ENCODE data around the gene WDR4. TPM values are rescaled to one million over a fixed set of nuclear protein-coding genes. Genes with fewer than 3 reads are reported as not detected.

The WDR4 gene
- total RNA-seq, 1 experiment from 2014 or later, result 35.3 TPM

DNA sequence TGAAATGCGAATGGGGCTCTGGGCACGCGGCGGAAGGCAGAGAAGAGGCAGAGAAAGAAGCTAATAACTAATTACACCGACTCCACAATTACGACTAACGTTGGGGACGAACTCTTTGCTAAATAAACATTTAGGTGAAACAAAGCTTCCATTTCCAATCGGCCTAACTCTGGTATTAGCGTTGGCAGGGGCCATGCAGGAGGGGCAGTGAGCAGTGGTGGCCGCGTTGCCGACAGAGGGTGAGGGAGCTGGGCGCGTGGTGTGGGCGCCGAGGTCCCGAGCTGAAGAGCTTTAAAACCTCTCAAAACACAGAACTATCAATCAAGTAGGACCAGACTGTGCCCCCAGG lies 13.2 kb upstream of the WDR4 start:
- ATAC-seq (peak; percentile 34), DNase-seq (no peak)
- Histone ChIP-seq H2AFZ (ENCODE audit: low read length) (peak overlapping the region; percentile 68), H3K4me2 (ENCODE audit: low read length) (peak overlapping the region; percentile 87), H3K27ac (ENCODE audit: low read length) (peak overlapping the region; percentile 75), H3K4me1 (ENCODE audit: insufficient read depth, low read length) (peaks cover 7% of the 10 kb centered on the region), H3K4me3 (ENCODE audit: low read length) (peak overlapping the region; percentile 99), H3F3A (ENCODE audit: low read length, unreplicated experiment) (no peaks in the 10 kb centered on the region), H3K9ac (ENCODE audit: low read length) (peak overlapping the region; percentile 95), H3K9me2 (replicated peaks; ENCODE audit: low read length) (no peaks in the 10 kb centered on the region), H3K9me3 (ENCODE audit: low read length) (no peaks in the 10 kb centered on the region), H3K36me3 (ENCODE audit: low read depth, low read length) (peaks cover 9% of the 10 kb centered on the region; the same call in 1 of the 2 replicates), H3K79me2 (ENCODE audit: low read length) (peaks cover 24% of the 10 kb centered on the region), H3K27me3 (ENCODE audit: low read length) (no peaks in the 10 kb centered on the region), H4K20me1 (ENCODE audit: low read length) (0 out of 2 replicates have a peak, but pooled peaks cover 3% of the 10 kb centered on the region)
- intact Hi-C loops (cut with micrococcal nuclease), result loop anchor here (10.0 kb wide), 1 partner anchor 82 kb away; the partner anchor contains the start of gene PKNOX1
- BruUV-seq (replicated peaks), result TSS peak; percentile 98
- POLR2A ChIA-PET (ENCODE audit: unreplicated experiment), result interaction anchor here (0.6 kb wide), 2 partner anchors 11 to 22 kb away, joined by 4 to 5 read pairs; no protein-coding TSS in a partner anchor
- TF ChIP-seq, protein P1, sequence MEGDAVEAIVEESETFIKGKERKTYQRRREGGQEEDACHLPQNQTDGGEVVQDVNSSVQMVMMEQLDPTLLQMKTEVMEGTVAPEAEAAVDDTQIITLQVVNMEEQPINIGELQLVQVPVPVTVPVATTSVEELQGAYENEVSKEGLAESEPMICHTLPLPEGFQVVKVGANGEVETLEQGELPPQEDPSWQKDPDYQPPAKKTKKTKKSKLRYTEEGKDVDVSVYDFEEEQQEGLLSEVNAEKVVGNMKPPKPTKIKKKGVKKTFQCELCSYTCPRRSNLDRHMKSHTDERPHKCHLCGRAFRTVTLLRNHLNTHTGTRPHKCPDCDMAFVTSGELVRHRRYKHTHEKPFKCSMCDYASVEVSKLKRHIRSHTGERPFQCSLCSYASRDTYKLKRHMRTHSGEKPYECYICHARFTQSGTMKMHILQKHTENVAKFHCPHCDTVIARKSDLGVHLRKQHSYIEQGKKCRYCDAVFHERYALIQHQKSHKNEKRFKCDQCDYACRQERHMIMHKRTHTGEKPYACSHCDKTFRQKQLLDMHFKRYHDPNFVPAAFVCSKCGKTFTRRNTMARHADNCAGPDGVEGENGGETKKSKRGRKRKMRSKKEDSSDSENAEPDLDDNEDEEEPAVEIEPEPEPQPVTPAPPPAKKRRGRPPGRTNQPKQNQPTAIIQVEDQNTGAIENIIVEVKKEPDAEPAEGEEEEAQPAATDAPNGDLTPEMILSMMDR (conservative IDR thresholded peaks at IDR 0.05; ENCODE audit: low read depth, low read length), result no peak
- TF ChIP-seq EZH2phosphoT487 (IDR thresholded peaks at IDR 0.05; ENCODE audit: borderline replicate concordance, low read length), result no peak
- TF ChIP-seq EZH2 (IDR thresholded peaks at IDR 0.05; ENCODE audit: low read length, unreplicated experiment), result no peak
- CTCF ChIA-PET, result interaction anchor here (0.6 to 1.3 kb wide), 3 partner anchors 10 to 81 kb away, joined by 3 to 5 read pairs (median 4); no protein-coding TSS in a partner anchor

DNA sequence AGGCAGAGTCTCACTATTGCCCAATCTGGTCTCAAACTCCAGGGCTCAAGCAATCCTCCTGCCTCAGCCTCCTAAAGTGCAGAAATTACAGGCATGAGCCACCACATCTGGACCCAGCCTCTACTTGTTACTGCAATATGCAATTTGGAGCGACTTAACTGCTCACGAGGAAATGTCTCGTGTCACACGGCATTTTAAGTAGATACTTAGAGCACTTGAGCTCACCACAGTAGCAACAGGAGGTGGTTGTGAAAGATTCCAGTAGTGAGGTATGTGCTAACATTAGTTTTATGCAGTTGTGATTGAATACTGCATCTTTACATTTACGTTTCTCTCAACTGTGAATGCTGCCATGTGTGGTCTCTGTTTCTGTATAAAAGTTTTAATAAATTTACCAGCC lies 8.0 kb upstream of the WDR4 start:
- H3F3A ChIP-seq (ENCODE audit: low read length, unreplicated experiment), result no peaks in the 10 kb centered on the region
- no peak overlapping the region for H3K4me3 ChIP-seq (ENCODE audit: low read length)
- no peaks in the 10 kb centered on the region for H3K9me2 ChIP-seq (replicated peaks; ENCODE audit: low read length)
- H3K27me3 ChIP-seq (ENCODE audit: low read length), result no peaks in the 10 kb centered on the region
- no peak for ATAC-seq
- CTCF ChIA-PET, result no interaction called here
- H3K27ac ChIP-seq (ENCODE audit: low read length), result no peak overlapping the region
- no TSS peak for BruUV-seq (replicated peaks)
- POLR2A ChIA-PET (ENCODE audit: unreplicated experiment), result no interaction called here
- DNase-seq, result no peak
- TF ChIP-seq, protein P1 (conservative IDR thresholded peaks at IDR 0.05; ENCODE audit: low read depth, low read length), result no peak
- TF ChIP-seq EZH2 (IDR thresholded peaks at IDR 0.05; ENCODE audit: low read length, unreplicated experiment) (no peak), EZH2phosphoT487 (IDR thresholded peaks at IDR 0.05; ENCODE audit: borderline replicate concordance, low read length) (no peak)
- no peaks in the 10 kb centered on the region for H3K36me3 ChIP-seq (ENCODE audit: low read depth, low read length)
- no peaks in the 10 kb centered on the region for H4K20me1 ChIP-seq (ENCODE audit: low read length)
- H3K9ac ChIP-seq (ENCODE audit: low read length), result no peak overlapping the region
- no peaks in the 10 kb centered on the region for H3K79me2 ChIP-seq (ENCODE audit: low read length)
- H2AFZ ChIP-seq (ENCODE audit: low read length), result no peak overlapping the region
- intact Hi-C loops (cut with micrococcal nuclease), result no loop called here
- no peak overlapping the region for H3K4me2 ChIP-seq (ENCODE audit: low read length)
- no peaks in the 10 kb centered on the region for H3K9me3 ChIP-seq (ENCODE audit: low read length)
- peaks cover 3% of the 10 kb centered on the region for H3K4me1 ChIP-seq (ENCODE audit: insufficient read depth, low read length)

DNA sequence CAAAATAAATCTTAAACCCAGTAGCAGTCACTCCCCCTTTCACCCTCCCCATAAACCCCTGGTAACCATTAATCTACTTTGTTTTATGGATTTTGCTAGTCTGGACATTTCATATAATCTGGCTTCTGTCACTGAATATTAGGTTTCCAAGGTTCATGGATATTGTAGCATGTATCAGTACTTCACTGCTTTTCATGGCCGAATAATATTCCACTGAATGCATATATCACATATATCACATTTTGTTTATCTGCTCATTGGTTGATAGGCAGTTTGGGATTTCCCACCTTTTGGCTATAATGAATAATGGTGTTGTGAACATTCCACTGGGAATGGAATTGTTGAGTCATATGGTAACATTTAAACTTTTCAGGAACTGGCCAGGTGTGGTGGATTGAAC lies 4.6 kb upstream of the WDR4 start:
- Histone ChIP-seq H3K27me3 (ENCODE audit: low read length) (no peaks in the 10 kb centered on the region), H4K20me1 (ENCODE audit: low read length) (no peaks in the 10 kb centered on the region), H3K9me2 (replicated peaks; ENCODE audit: low read length) (no peaks in the 10 kb centered on the region), H3F3A (ENCODE audit: low read length, unreplicated experiment) (no peaks in the 10 kb centered on the region), H3K36me3 (ENCODE audit: low read depth, low read length) (no peaks in the 10 kb centered on the region), H3K4me2 (ENCODE audit: low read length) (no peak overlapping the region), H3K4me1 (ENCODE audit: insufficient read depth, low read length) (peaks cover 6% of the 10 kb centered on the region; the same call in 1 of the 2 replicates), H3K4me3 (ENCODE audit: low read length) (no peak overlapping the region), H3K9me3 (ENCODE audit: low read length) (no peaks in the 10 kb centered on the region), H2AFZ (ENCODE audit: low read length) (no peak overlapping the region), H3K79me2 (ENCODE audit: low read length) (peaks cover 16% of the 10 kb centered on the region), H3K27ac (ENCODE audit: low read length) (no peak overlapping the region), H3K9ac (ENCODE audit: low read length) (no peak overlapping the region)
- no peak for TF ChIP-seq EZH2phosphoT487 (IDR thresholded peaks at IDR 0.05; ENCODE audit: borderline replicate concordance, low read length)
- TF ChIP-seq, protein P1 (conservative IDR thresholded peaks at IDR 0.05; ENCODE audit: low read depth, low read length), result no peak
- no peak for TF ChIP-seq EZH2 (IDR thresholded peaks at IDR 0.05; ENCODE audit: low read length, unreplicated experiment)
- CTCF ChIA-PET, result no interaction called here
- no TSS peak for BruUV-seq (replicated peaks)
- POLR2A ChIA-PET (ENCODE audit: unreplicated experiment), result no interaction called here
- intact Hi-C loops (cut with micrococcal nuclease), result no loop called here
- no peak for DNase-seq
- no peak for ATAC-seq

Measured in PC-3 (cell line).